HEK293T (cell line): ENCODE measurements around the gene UQCRC1.

Experiments used
- ARNT ChIP-seq: fragments of 450-650 bp; IDR thresholded peaks from 2 replicates; pipeline ENCODE4 v1.6.1; 2017; ENCODE audit warnings: mild to moderate bottlenecking
- BHLHE40 ChIP-seq: fragments of 450-650 bp; IDR thresholded peaks from 2 replicates; pipeline ENCODE4 v1.6.1; 2016; ENCODE audit warnings: mild to moderate bottlenecking, moderate library complexity, borderline replicate concordance
- CTBP1 ChIP-seq: fragments of 450-650 bp; IDR thresholded peaks from 2 replicates; pipeline ENCODE4 v1.6.1; 2016; ENCODE audit warnings: borderline replicate concordance
- ELF4 ChIP-seq: fragments of 450-650 bp; IDR thresholded peaks from 2 replicates; pipeline ENCODE4 v1.6.1; 2017; ENCODE audit warnings: antibody characterized with exemption
- FOXK2 ChIP-seq: fragments of 450-650 bp; IDR thresholded peaks from 2 replicates; pipeline ENCODE4 v1.6.1; 2016; ENCODE audit warnings: mild to moderate bottlenecking
- FOXM1 ChIP-seq: fragments of 450-650 bp; IDR thresholded peaks from 2 replicates; pipeline ENCODE4 v1.6.1; 2017; ENCODE audit warnings: mild to moderate bottlenecking, borderline replicate concordance
- HDGF ChIP-seq: fragments of 450-650 bp; IDR thresholded peaks from 2 replicates; pipeline ENCODE4 v1.6.1; 2017; ENCODE audit warnings: antibody characterized with exemption, borderline replicate concordance
- L3MBTL2 ChIP-seq: fragments of 450-650 bp; conservative IDR thresholded peaks from 2 replicates; pipeline ENCODE4 v1.6.1; 2016; ENCODE audit warnings: mild to moderate bottlenecking
- LEF1 ChIP-seq: fragments of 450-650 bp; IDR thresholded peaks from 2 replicates; pipeline ENCODE4 v1.6.1; 2017; ENCODE audit warnings: mild to moderate bottlenecking, borderline replicate concordance
- SP1 ChIP-seq: fragments of 450-650 bp; IDR thresholded peaks from 2 replicates; pipeline ENCODE4 v1.6.1; 2017
- SUZ12 ChIP-seq: fragments of 450-650 bp; IDR thresholded peaks from 2 replicates; pipeline ENCODE4 v1.6.1; 2016; ENCODE audit warnings: mild to moderate bottlenecking
- TARDBP ChIP-seq: fragments of 450-650 bp; IDR thresholded peaks from 2 replicates; pipeline ENCODE4 v1.6.1; 2016
- ZNF384 ChIP-seq: fragments of 450-650 bp; IDR thresholded peaks from 2 replicates; pipeline ENCODE4 v1.6.1; 2016

DNA sequence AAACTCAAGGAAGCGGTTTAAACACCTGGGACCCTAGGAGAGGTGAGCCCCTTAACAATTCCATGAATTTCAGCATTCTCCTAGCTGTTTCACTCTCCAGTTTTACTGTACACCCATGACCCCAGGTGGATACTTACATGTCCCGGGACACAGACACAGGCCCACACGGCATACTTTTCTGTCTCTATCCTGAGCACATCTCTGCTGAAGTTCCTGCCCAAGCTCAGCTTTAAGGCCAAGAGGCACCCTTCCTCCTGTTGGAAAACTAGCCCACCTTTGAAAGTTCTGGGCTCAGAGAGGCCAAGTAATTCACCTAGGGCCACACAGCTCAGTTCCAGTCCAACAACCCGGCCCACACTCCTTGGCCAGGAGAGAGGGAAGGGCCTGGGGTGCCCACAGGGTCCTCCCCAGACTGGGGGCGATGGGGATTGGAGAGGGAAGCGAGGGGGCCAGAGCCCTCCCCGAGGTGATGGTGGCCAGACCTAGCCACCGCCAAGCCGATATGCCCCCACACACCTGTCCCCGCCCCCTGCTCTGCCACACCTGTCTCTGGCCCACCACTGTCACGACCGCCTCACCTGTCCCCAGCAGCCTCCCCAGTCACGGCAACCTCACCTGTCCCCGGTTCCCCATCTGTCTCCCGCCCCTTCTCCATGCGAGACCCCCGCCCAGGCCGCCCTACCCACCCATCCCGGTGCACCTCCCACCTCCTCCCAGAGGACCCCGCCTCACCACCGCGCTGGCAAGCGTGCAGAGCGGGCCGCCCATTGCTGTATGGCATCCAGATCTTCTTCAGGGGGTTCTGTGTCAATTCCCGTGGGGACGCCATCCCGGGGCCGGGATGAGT lies 53.3 kb downstream of the UQCRC1 start:
- TF ChIP-seq L3MBTL2 (no peak), BHLHE40 (no peak), HDGF (no peak), FOXM1 (no peak), ELF4 (no peak), CTBP1 (no peak), ARNT (no peak), LEF1 (no peak), FOXK2 (no peak), SUZ12 (no peak), SP1 (no peak), ZNF384 (no peak), TARDBP (no peak)
